ACC112 (cell line): ENCODE measurements around the gene RINT1.
"Not testable (repeated sequence)": the region's sequence is repeated elsewhere in the genome, so short reads cannot be mapped to it uniquely, and the experiment has no call there.

Source experiments
- H2AFZ ChIP-seq: fragments of 200-600 bp; sonication (generic); one replicate; pipeline ENCODE4 v1.6.0; 2017; ENCODE audit warnings: antibody characterized with exemption, low read length; ENCODE audit not compliant: unreplicated experiment
- H3K27ac ChIP-seq: fragments of 200-600 bp; sonication (generic); 2 replicates; pipeline ENCODE4 v1.5.1; 2014; ENCODE audit warnings: low read depth, mild to moderate bottlenecking, antibody characterized with exemption, low read length, moderate library complexity
- H3K27me3 ChIP-seq: fragments of 200-600 bp; sonication (generic); 2 replicates; pipeline ENCODE4 v1.6.1; 2014; ENCODE audit warnings: mild to moderate bottlenecking, antibody characterized with exemption, low read length, moderate library complexity, mixed read lengths; ENCODE audit not compliant: insufficient read depth
- H3K36me3 ChIP-seq: fragments of 200-600 bp; sonication (generic); 2 replicates; pipeline ENCODE4 v1.6.1; 2016; ENCODE audit warnings: mild to moderate bottlenecking, antibody characterized with exemption, low read length, moderate library complexity, mixed read lengths; ENCODE audit not compliant: insufficient read depth
- H3K4me1 ChIP-seq: fragments of 200-600 bp; sonication (generic); one replicate; pipeline ENCODE4 v1.6.1; 2016; ENCODE audit warnings: low read length, mixed read lengths; ENCODE audit not compliant: insufficient read depth, unreplicated experiment, control insufficient read depth
- H3K4me3 ChIP-seq: fragments of 200-600 bp; sonication (generic); 2 replicates; pipeline ENCODE4 v1.5.1; 2014; ENCODE audit warnings: mild to moderate bottlenecking, low read depth, low read length
- H3K79me2 ChIP-seq: fragments of 200-600 bp; sonication (generic); one replicate; pipeline ENCODE4 v1.6.0; 2016; ENCODE audit warnings: low read length; ENCODE audit not compliant: control insufficient read depth, unreplicated experiment, insufficient read depth

RINT1 gene

GRCh38 chr7:105512926-105513526 lies 19.0 kb upstream of the RINT1 start:
- H3K4me3 ChIP-seq: no peak overlapping the region
- peaks cover 58% of the 10 kb centered on the region for H3K79me2 ChIP-seq
- peaks cover 8% of the 10 kb centered on the region; the same call in 1 of the 2 replicates for H3K36me3 ChIP-seq
- H3K27ac ChIP-seq: peak overlapping the region; percentile 8; the same call in 1 of the 2 replicates
- no peaks in the 10 kb centered on the region for H3K27me3 ChIP-seq
- peaks cover 12% of the 10 kb centered on the region for H3K4me1 ChIP-seq
- H2AFZ ChIP-seq: no peak overlapping the region

DNA sequence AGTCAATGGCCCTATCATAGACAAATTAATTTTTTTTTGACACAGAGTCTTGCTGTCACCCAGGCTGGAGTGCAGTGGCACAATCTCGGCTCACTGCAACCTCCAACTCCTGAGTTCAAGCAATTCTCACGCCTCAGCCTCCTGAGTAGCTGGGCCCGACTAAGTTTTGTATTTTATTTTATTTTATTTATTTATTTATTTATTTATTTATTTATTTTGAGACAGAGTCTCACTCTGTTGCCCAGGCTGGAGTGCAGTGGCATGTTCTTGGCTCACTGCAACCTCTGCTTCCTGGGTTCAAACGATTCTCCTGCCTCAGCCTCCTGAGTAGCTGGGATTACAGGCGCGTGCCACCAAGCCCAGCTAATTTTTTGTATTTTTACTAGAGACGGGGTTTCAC lies 16.4 kb upstream of the RINT1 start:
- not testable (repeated sequence) for H3K27me3 ChIP-seq, H3K36me3 ChIP-seq, H3K4me3 ChIP-seq, H2AFZ ChIP-seq, H3K27ac ChIP-seq
- H3K4me1 ChIP-seq: peaks cover 12% of the 10 kb centered on the region
- peaks cover 58% of the 10 kb centered on the region for H3K79me2 ChIP-seq

GRCh38 chr7:105519353-105519752 lies 12.6 kb upstream of the RINT1 start:
- Histone ChIP-seq H3K36me3 (peaks cover 9% of the 10 kb centered on the region; the same call in 1 of the 2 replicates), H2AFZ (no peak overlapping the region), H3K27ac (no peak overlapping the region), H3K79me2 (peaks cover 45% of the 10 kb centered on the region), H3K4me1 (no peaks in the 10 kb centered on the region), H3K27me3 (no peaks in the 10 kb centered on the region), H3K4me3 (no peak overlapping the region)

DNA sequence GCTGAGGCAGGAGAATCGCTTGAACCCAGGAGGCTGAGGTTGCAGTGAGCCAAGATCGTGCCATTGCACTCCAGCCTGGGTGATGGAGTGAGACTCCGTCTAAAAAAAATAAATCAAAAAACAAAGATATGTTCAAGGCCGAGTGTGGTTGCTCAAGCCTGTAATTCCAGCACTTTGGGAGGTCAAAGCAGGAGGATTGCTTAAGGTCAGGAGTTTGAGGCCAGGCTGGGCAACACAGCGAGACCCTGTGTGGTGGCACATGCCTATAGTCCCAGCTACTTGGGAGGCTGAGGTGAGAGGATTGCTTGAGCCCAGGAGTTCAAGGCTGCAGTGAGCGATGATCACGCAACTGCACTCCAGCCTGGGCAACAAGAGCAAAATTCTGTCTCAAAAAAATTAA lies 11.4 kb upstream of the RINT1 start:
- not testable (repeated sequence) for H3K27me3 ChIP-seq, H3K36me3 ChIP-seq, H2AFZ ChIP-seq, H3K4me1 ChIP-seq, H3K27ac ChIP-seq
- Histone ChIP-seq H3K79me2 (peaks cover 45% of the 10 kb centered on the region), H3K4me3 (peak overlapping the region; percentile 91)

DNA sequence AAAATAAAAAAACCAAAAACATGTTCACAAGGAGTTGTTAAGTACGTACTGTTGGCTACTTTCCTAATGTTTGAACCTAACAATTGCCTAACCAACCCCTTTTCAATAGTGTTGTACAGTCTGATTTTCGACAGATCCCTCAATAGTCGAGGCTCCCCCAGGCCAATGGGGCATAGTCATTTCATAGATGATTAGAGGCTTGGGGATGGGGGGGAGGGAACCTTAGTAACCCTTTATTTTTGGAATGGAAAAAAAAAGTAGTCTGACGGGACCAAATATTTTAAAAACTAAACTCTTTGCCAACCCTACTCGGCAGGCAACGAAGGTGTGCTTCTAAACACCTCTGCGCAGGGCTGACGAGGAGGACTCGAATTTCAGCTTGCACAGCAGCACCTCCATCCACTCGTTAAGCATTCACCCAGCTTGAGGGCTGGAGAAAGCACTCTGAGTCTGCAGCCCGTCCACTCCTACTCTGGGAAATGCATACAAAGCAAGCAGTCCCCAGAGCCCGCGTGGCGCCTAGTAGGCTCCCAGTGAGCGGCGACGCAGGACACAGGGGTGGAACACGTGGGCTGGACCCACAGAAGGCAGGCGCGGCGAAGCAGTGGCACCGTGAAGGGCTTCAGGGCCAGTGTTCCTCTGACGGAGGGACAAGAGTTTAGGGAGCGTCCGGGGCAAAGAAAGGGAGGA lies 10.8 kb upstream of the RINT1 start:
- Histone ChIP-seq H2AFZ (peak overlapping the region; percentile 78), H3K4me1 (no peaks in the 10 kb centered on the region), H3K27me3 (no peaks in the 10 kb centered on the region), H3K79me2 (peaks cover 44% of the 10 kb centered on the region), H3K36me3 (peaks cover 9% of the 10 kb centered on the region; the same call in 1 of the 2 replicates), H3K27ac (peak overlapping the region; percentile 82), H3K4me3 (peak overlapping the region; percentile 91)

GRCh38 chr7:105521717-105522463 lies 10.1 kb upstream of the RINT1 start, which contains the start of gene PUS7:
Gene PUS7 (minus strand): TSS chr7:105522271. CDS start chr7:105508512, 13,759 bp downstream.
- H3K79me2 ChIP-seq: peaks cover 39% of the 10 kb centered on the region
- H3K27me3 ChIP-seq: no peaks in the 10 kb centered on the region
- H3K4me1 ChIP-seq: no peaks in the 10 kb centered on the region
- H2AFZ ChIP-seq: peak within 1 kb of the TSS; percentile 93
- H3K27ac ChIP-seq: peak within 1 kb of the TSS; percentile 82
- H3K36me3 ChIP-seq: peaks cover 5% of the 10 kb centered on the region; the same call in 1 of the 2 replicates
- H3K4me3 ChIP-seq: peak within 1 kb of the TSS; percentile 91

- H2AFZ ChIP-seq, H3K27me3 ChIP-seq, H3K4me1 ChIP-seq, H3K27ac ChIP-seq, H3K36me3 ChIP-seq, H3K4me3 ChIP-seq: not testable (repeated sequence)
- H3K79me2 ChIP-seq: peaks cover 18% of the 10 kb centered on the region
Observed at GRCh38 chr7:105524423-105524822, 7.6 kb upstream of the RINT1 start.

DNA sequence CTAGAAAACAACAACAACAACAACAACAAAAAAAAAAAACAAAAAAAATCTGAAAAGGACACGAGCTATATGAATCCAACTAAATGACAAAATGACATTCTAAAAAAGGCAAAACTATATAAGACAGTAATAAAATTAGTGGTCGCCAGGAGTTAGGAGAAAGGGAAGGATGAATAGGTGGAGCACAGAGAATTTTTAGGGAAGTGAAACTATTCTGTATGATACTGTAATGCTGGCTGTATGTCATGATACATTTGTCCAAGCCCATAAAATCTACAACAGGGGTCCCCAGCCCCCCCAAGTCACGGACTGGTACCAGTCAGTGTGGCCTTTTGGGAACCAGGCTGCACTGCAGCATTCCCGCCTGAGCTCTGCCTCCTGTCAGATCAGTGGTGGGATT lies 7.2 kb upstream of the RINT1 start:
- Histone ChIP-seq H3K4me3 (no peak overlapping the region), H2AFZ (no peak overlapping the region), H3K4me1 (no peaks in the 10 kb centered on the region), H3K79me2 (peaks cover 14% of the 10 kb centered on the region), H3K27me3 (no peaks in the 10 kb centered on the region), H3K27ac (no peak overlapping the region), H3K36me3 (no peaks in the 10 kb centered on the region)

GRCh38 chr7:105527737-105528136 lies 4.3 kb upstream of the RINT1 start:
- not testable (repeated sequence) for H3K4me1 ChIP-seq, H3K79me2 ChIP-seq, H3K36me3 ChIP-seq, H3K27me3 ChIP-seq, H3K4me3 ChIP-seq, H2AFZ ChIP-seq, H3K27ac ChIP-seq

- Histone ChIP-seq H3K4me3 (no peak overlapping the region), H3K27ac (no peak overlapping the region), H3K36me3 (no peaks in the 10 kb centered on the region), H3K79me2 (peaks cover 22% of the 10 kb centered on the region), H3K27me3 (no peaks in the 10 kb centered on the region), H3K4me1 (peaks cover 13% of the 10 kb centered on the region), H2AFZ (no peak overlapping the region)
Observed at GRCh38 chr7:105530126-105530525, 1.9 kb upstream of the RINT1 start.
